Endothelial cell of umbilical vein (primary cell): ENCODE data around the gene KAZN. TPM values are rescaled to one million over a fixed set of nuclear protein-coding genes. Genes with fewer than 3 reads are reported as not detected.

Source experiments
- BruUV-seq: library from RNA; stranded (reverse); fragments of 400-500 nt; replicated peaks from 2 replicates; lab custom pipeline; 2021; lab: Mats Ljungman, UMichigan
- CTCF ChIA-PET: fragments of 300-600, 350-600 bp; sonication (Branson Sonifier 250); formaldehyde crosslinking; loops from one replicate; lab custom pipeline; 2021; ENCODE audit warnings: antibody characterized with exemption, inconsistent platforms; lab: Charles Lee
- POLR2A ChIA-PET: fragments of 300-600, 350-600 bp; sonication (Branson Sonifier 250); formaldehyde crosslinking; loops from one replicate; lab custom pipeline; 2021; ENCODE audit warnings: antibody characterized with exemption, inconsistent platforms; lab: Charles Lee
- DNase-seq: peaks from one replicate; pipeline ENCODE4 v3.0.0-alpha.2; 2011; ENCODE audit warnings: low read depth, low spot score
- FAIRE-seq: peaks from 2 replicates; lab custom pipeline; 2011; peaks lifted over from hg19 to GRCh38; lab: Jason Lieb, UNC
- H2AFZ ChIP-seq: 2 replicates; pipeline ENCODE4 v1.6.0; 2012; ENCODE audit warnings: low read depth, low read length, control low read depth, inconsistent platforms
- H3K27ac ChIP-seq: 2 replicates; pipeline ENCODE4 v1.5.1; 2011; ENCODE audit warnings: low read depth, mild to moderate bottlenecking, control low read depth, low read length, moderate library complexity; ENCODE audit not compliant: insufficient read depth
- H3K27me3 ChIP-seq, 2 experiments: 2 replicates each; pipeline versions ENCODE4 v1.6.0 to v1.6.1; 2011; ENCODE audit warnings: low read length in 2 of 2, mixed read lengths in 1 of 2; ENCODE audit not compliant: control insufficient read depth in 2 of 2, insufficient read depth in 2 of 2
- H3K36me3 ChIP-seq, 2 experiments: 2 replicates in 1 of 2; 3 replicates in 1 of 2; pipeline ENCODE4 v1.5.1; 2011; ENCODE audit warnings: low read length in 2 of 2, mild to moderate bottlenecking in 1 of 2, moderate library complexity in 1 of 2; ENCODE audit not compliant: control insufficient read depth in 2 of 2, insufficient read depth in 2 of 2; ENCODE audit errors: extremely low read depth in 1 of 2
- H3K4me1 ChIP-seq: 3 replicates; pipeline ENCODE4 v1.5.1; 2011; ENCODE audit warnings: mild to moderate bottlenecking, low read length; ENCODE audit not compliant: control insufficient read depth, insufficient read depth; ENCODE audit errors: extremely low read depth
- H3K4me2 ChIP-seq: 2 replicates; pipeline ENCODE4 v1.6.1; 2011; ENCODE audit warnings: low read length, control low read depth, mixed read lengths; ENCODE audit not compliant: insufficient read depth
- H3K4me3 ChIP-seq, 3 experiments: fragments of 200-600 bp in 1 of 3; sonication (generic), shearing (Covaris generic) in 1 of 3; replicated peaks in 1 of 3; 2 replicates each; pipeline ENCODE4 v1.5.1; 2011 to 2016; ENCODE audit warnings: control low read depth in 3 of 3, low read length in 3 of 3, mild to moderate bottlenecking in 2 of 3, inconsistent platforms in 1 of 3, low read depth in 1 of 3, moderate library complexity in 1 of 3; ENCODE audit not compliant: insufficient read depth in 1 of 3
- H3K79me2 ChIP-seq: 2 replicates; pipeline ENCODE4 v1.6.0; 2012; ENCODE audit warnings: low read length, inconsistent platforms; ENCODE audit not compliant: control insufficient read depth, insufficient read depth
- H3K9ac ChIP-seq: replicated peaks from 2 replicates; pipeline ENCODE3; 2011; ENCODE audit warnings: low read length, control low read depth; ENCODE audit not compliant: insufficient read depth; ENCODE audit errors: extremely low read depth
- H3K9me1 ChIP-seq: replicated peaks from 3 replicates; pipeline ENCODE4 v1.6.0; 2011; ENCODE audit warnings: mild to moderate bottlenecking, low read length; ENCODE audit not compliant: control insufficient read depth, insufficient read depth; ENCODE audit errors: extremely low read depth
- H3K9me3 ChIP-seq: replicated peaks from 2 replicates; pipeline ENCODE4 v1.5.1; 2012; ENCODE audit warnings: low read length, inconsistent platforms; ENCODE audit not compliant: control insufficient read depth, insufficient read depth
- H4K20me1 ChIP-seq: replicated peaks from 2 replicates; pipeline ENCODE3; 2011; ENCODE audit warnings: mild to moderate bottlenecking, low read length; ENCODE audit not compliant: control insufficient read depth, insufficient read depth; ENCODE audit errors: extremely low read depth
- EZH2 ChIP-seq: IDR thresholded peaks from 2 replicates; pipeline ENCODE4 v1.6.1; 2012; ENCODE audit warnings: borderline replicate concordance, low read depth, mild to moderate bottlenecking, moderate library complexity, low read length, inconsistent platforms; ENCODE audit not compliant: severe bottlenecking
- FOS ChIP-seq: IDR thresholded peaks from 2 replicates; pipeline ENCODE4 v1.6.1; 2011; ENCODE audit warnings: mild to moderate bottlenecking, low read length, moderate library complexity, borderline replicate concordance; ENCODE audit not compliant: insufficient read depth
- GATA2 ChIP-seq: IDR thresholded peaks from 2 replicates; pipeline ENCODE4 v1.7.0; 2011; ENCODE audit warnings: low read depth, mild to moderate bottlenecking, moderate library complexity, mixed read lengths, low read length; ENCODE audit not compliant: insufficient read length, insufficient read depth
- JUN ChIP-seq: IDR thresholded peaks from 2 replicates; pipeline ENCODE4 v1.6.1; 2011; ENCODE audit warnings: borderline replicate concordance, low read depth; ENCODE audit not compliant: insufficient read length, insufficient read depth
- MAX ChIP-seq: IDR thresholded peaks from 2 replicates; pipeline ENCODE4 v1.6.1; 2011; ENCODE audit not compliant: insufficient read depth, insufficient read length
- MYC ChIP-seq: IDR thresholded peaks from one replicate; pipeline ENCODE4 v1.6.1; 2011; ENCODE audit warnings: mild to moderate bottlenecking, low read depth, low read length
- POLR2A ChIP-seq: IDR thresholded peaks from 2 replicates; pipeline ENCODE4 v1.6.1; 2012; ENCODE audit warnings: low read depth, mild to moderate bottlenecking, control low read depth, low read length
- POLR2AphosphoS5 ChIP-seq: IDR thresholded peaks from 2 replicates; pipeline ENCODE4 v1.6.1; 2012; ENCODE audit warnings: low read depth, mild to moderate bottlenecking, control low read depth, low read length, moderate library complexity; ENCODE audit not compliant: insufficient read depth
- dilution Hi-C: fragments of 300-500 bp; cut with MboI; formaldehyde crosslinking; loops from one replicate; pipeline ENCODE4 v1.15.0; 2019; ENCODE audit warnings: low sequenced_read_pairs; ENCODE audit not compliant: extremely low pct_ligation_motif_present
- intact Hi-C: fragments of 100-400 bp; cut with micrococcal nuclease; formaldehyde crosslinking; loops from one replicate; pipeline ENCODE4 v1.10.0; 2022
- polyA plus RNA-seq, 4 experiments: library from polyadenylated mRNA; depleted of rRNA in 3 of 4; stranded (reverse) in 3 of 4; unstranded in 1 of 4; fragments of >200 nt; gene quantifications; 2 replicates each; pipeline versions ENCODE4 v1.2.1 to v1.2.3, GENCODE V29; 2011 to 2012; ENCODE audit warnings: missing spikeins in 1 of 4
- total RNA-seq: library from RNA; stranded (reverse); gene quantifications from 2 replicates; pipeline ENCODE4 v1.2.3, GENCODE V29; 2021
- TF ChIP-seq, protein P1 (sequence below), 2 donors: IDR thresholded peaks; 1 replicate in 1 of 2; 2 replicates in 1 of 2; pipeline ENCODE4 v1.5.1; 2011; ENCODE audit warnings: low read length in 2 of 2, mild to moderate bottlenecking in 2 of 2, moderate library complexity in 2 of 2, control low read depth in 1 of 2, inconsistent platforms in 1 of 2, low read depth in 1 of 2; ENCODE audit not compliant: insufficient read depth in 1 of 2; ENCODE audit errors: extremely low read depth in 1 of 2

The KAZN gene
- total and polyA plus RNA-seq, 2 donors (not counting 3 experiments of a cell fraction or from before 2014, with no cell fraction given), result 1.6 to 5.8 TPM

- DNase-seq, result no peak
- Histone ChIP-seq H3K36me3 (no peaks in the 10 kb centered on the region), H3K79me2 (no peaks in the 10 kb centered on the region), H3K4me3 (no peak overlapping the region), H3K9me1 (no peaks in the 10 kb centered on the region), H3K4me1 (peaks cover 5% of the 10 kb centered on the region), H4K20me1 (no peaks in the 10 kb centered on the region), H3K9ac (no peak overlapping the region), H3K9me3 (no peaks in the 10 kb centered on the region), H3K27ac (no peak overlapping the region), H3K4me2 (no peak overlapping the region), H2AFZ (no peak overlapping the region), H3K27me3 (no peaks in the 10 kb centered on the region)
- CTCF ChIA-PET, result no interaction called here
- no TSS peak for BruUV-seq
- POLR2A ChIA-PET, result no interaction called here
- TF ChIP-seq, protein P1, sequence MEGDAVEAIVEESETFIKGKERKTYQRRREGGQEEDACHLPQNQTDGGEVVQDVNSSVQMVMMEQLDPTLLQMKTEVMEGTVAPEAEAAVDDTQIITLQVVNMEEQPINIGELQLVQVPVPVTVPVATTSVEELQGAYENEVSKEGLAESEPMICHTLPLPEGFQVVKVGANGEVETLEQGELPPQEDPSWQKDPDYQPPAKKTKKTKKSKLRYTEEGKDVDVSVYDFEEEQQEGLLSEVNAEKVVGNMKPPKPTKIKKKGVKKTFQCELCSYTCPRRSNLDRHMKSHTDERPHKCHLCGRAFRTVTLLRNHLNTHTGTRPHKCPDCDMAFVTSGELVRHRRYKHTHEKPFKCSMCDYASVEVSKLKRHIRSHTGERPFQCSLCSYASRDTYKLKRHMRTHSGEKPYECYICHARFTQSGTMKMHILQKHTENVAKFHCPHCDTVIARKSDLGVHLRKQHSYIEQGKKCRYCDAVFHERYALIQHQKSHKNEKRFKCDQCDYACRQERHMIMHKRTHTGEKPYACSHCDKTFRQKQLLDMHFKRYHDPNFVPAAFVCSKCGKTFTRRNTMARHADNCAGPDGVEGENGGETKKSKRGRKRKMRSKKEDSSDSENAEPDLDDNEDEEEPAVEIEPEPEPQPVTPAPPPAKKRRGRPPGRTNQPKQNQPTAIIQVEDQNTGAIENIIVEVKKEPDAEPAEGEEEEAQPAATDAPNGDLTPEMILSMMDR (IDR thresholded peaks at IDR 0.05; ENCODE audit: extremely low read depth in 1 of 2, insufficient read depth in 1 of 2, low read depth in 1 of 2, low read length in 2 of 2), result no peak
- TF ChIP-seq MYC, result no peak
- TF ChIP-seq FOS, result no peak
- no peak for TF ChIP-seq POLR2AphosphoS5
- TF ChIP-seq GATA2, result no peak
- dilution Hi-C loops, result no loop called here
- no peak for FAIRE-seq
- intact Hi-C loops, result no loop called here
These were observed 497.0 kb downstream of the KAZN start for GRCh38 chr1:15095496-15095875.

DNA sequence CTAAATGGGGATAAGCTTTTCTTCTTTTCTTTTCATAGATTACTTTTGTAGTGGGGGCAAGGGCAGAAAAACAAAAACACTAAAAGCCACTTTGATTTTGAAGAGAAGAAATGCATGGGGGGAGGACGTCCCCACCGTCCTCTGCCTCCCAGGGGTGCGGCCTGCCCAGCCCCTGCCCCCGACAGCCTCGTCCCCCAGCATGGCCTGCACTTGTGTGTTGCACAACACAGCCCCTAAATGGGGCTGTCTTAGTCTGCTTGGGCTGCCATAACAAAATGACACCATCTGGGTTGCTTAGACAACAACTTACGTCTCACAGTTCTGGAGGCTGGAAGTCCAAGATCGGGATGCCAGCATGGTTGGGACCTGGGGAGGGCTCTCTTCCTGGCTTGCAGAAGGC lies 497.8 kb downstream of the KAZN start:
- H3K9me1 ChIP-seq, result no peaks in the 10 kb centered on the region
- ChIA-PET CTCF (no interaction called here), POLR2A (no interaction called here)
- H4K20me1 ChIP-seq, result no peaks in the 10 kb centered on the region
- no peak overlapping the region for H3K4me2 ChIP-seq
- H3K27me3 ChIP-seq, result no peaks in the 10 kb centered on the region
- FAIRE-seq (no peak), DNase-seq (no peak)
- BruUV-seq, result no TSS peak
- no peak overlapping the region for H2AFZ ChIP-seq
- TF ChIP-seq MAX (no peak), POLR2A (no peak), POLR2AphosphoS5 (no peak), FOS (no peak), GATA2 (no peak), MYC (no peak), JUN (no peak), EZH2 (no peak)
- TF ChIP-seq, protein P1 (IDR thresholded peaks at IDR 0.05; ENCODE audit: extremely low read depth in 1 of 2, insufficient read depth in 1 of 2, low read depth in 1 of 2, low read length in 2 of 2), result no peak
- no peak overlapping the region for H3K4me3 ChIP-seq
- H3K79me2 ChIP-seq, result no peaks in the 10 kb centered on the region
- intact Hi-C loops (no loop called here), dilution Hi-C loops (no loop called here)
- H3K9ac ChIP-seq, result no peak overlapping the region
- H3K36me3 ChIP-seq, result no peaks in the 10 kb centered on the region
- no peak overlapping the region for H3K27ac ChIP-seq
- no peaks in the 10 kb centered on the region for H3K9me3 ChIP-seq
- no peaks in the 10 kb centered on the region for H3K4me1 ChIP-seq
